ENCODE measurements around the gene AKAP5.

- no peak for TF ChIP-seq CTCF (IDR thresholded peaks at IDR 0.05; ENCODE audit: insufficient read depth, low read length, poor library complexity, severe bottlenecking)
- no peak for TF ChIP-seq EZH2phosphoT487 (conservative IDR thresholded peaks at IDR 0.05; ENCODE audit: low read length)
Observed at GRCh38 chr14:64454671-64455070, 10.6 kb upstream of the AKAP5 start.
